HG02610 (cell line): Measurements from ENCODE around the gene ARFIP1.
"Not testable (repeated sequence)": the region's sequence is repeated elsewhere in the genome, so short reads cannot be mapped to it uniquely, and the experiment has no call there.

Source experiments
- ATAC-seq: cut with Tn5 transposase; IDR thresholded peaks from one replicate; pipeline ENCODE4 v1.9.1; 2021; ENCODE audit warnings: mild to moderate bottlenecking, moderate library complexity; ENCODE audit not compliant: unreplicated experiment

The ARFIP1 gene, protein sequence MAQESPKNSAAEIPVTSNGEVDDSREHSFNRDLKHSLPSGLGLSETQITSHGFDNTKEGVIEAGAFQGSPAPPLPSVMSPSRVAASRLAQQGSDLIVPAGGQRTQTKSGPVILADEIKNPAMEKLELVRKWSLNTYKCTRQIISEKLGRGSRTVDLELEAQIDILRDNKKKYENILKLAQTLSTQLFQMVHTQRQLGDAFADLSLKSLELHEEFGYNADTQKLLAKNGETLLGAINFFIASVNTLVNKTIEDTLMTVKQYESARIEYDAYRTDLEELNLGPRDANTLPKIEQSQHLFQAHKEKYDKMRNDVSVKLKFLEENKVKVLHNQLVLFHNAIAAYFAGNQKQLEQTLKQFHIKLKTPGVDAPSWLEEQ

GRCh38 chr4:152779513-152780266 lies at the start of gene ARFIP1, which contains the start of gene TIGD4:
Gene ARFIP1, plus strand, starts transcription at chr4:152779954. Its CDS starts 49,680 bp downstream, at chr4:152829634.
Gene TIGD4, minus strand, starts transcription at chr4:152779730. Its CDS starts 8,726 bp downstream, at chr4:152771004.
- ATAC-seq, result peak; percentile 94

- no peak for ATAC-seq
These were observed 47.8 kb upstream of the ARFIP1 start for GRCh38 chr4:152731997-152732396.

DNA sequence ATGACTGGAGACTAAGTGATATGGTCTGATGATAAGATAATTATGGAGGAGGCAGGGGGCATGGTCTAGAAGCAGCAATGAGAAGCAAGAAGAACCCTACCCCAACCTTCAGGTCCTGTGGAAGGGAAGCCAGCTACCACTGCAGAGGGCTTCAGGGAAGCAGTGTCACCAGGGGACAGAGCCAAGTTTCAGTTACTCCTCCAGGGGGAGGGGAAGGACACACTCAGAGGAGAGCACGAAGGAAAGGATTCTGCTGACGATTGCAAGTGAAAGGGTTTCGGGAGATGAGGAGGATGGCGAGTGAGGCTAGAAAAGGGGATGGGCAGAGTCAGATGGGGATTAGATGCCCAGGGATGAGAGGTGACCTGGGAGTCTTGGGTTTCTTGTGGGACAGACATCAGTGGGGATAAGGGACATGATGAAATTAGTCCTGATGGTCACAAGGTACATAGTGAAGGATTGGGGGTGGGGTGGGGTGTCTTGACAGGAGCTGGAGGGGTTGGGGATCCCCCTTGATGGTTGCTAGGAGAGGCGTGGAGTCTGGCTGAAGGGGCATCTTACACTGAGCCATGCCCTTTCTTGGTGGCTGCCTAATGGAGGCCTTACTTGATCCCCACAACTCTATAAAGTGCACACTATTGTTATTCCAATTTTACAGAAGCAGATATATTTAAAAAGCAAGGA lies 45.6 kb upstream of the ARFIP1 start:
- ATAC-seq, result no peak

DNA sequence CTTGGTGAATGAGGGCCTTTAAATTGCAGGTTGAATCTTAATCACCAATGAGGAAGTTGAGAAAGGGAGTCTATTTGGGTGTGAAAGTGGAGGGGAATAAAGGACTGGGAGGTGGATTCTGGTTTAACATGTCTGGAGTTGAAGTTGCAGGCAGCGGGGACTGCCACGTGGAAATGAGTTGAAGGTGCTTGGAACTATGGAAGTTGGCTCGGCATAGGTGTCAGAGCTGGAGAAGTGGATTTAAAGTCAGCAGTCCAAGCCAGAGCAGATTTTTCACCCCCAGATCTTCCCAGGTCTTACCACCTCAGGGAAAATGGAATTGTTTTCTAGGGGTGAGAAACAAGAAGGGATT lies 45.1 kb upstream of the ARFIP1 start:
- ATAC-seq, result no peak

DNA sequence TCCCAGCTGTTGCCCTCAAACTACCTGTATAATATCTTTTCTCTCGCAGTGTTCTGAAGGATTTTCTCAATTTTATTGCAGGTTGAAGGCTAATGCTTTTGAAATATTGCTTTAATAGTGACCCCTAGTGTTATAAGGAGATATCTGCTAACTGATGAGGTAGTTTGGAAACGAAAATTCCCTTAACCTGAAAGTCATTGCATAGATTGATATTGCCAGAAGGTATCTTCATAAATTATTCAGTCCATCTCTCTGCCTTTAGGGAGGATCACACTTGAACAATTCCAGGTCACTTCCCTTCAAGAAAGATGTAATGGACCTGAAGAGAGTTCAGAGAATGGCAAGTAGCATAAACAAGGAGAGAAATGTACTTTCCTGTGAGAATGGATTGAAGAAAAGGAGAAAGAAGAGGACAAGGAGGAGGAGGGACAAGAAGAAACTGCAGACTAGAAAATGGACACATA lies 44.3 kb upstream of the ARFIP1 start:
- ATAC-seq, result no peak

DNA sequence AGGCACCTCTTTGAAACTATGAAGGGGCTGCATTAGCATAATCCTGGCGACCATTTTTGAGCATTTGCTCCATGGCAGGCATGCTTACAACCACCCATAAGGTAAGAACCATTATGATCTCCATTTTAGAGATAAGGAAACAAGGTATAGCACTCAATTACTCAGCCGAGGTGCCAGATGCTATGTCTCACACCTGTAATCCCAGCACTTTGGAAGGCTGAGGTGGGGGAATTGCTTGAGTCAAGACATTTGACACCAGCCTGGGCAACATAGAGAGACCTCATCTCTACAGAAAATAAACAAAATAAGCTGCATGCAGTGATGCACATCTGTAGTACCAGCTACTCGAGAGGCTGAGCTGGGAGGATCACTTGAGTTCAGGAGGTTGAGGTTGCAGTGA lies 43.8 kb upstream of the ARFIP1 start:
- no peak for ATAC-seq

GRCh38 chr4:152738827-152739226 lies 40.9 kb upstream of the ARFIP1 start:
- no peak for ATAC-seq

DNA sequence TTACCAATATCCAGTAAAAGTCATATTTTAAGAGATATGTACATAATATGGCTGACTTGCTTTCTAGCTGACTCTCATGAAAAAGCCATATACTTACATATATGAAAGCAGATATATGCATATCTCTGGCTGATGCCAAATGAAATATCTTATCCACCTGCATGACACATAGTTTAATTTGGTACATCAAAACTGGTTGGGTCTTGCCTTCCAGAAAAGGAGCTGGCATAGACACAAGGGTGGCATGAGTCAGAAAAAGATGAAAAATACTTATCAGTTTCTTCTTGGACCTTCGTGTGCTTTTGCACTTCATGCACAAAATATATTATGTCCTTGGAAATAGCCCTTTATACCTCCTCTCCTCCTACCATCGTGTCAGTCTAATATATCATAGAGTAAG lies 32.3 kb upstream of the ARFIP1 start:
- no peak for ATAC-seq

DNA sequence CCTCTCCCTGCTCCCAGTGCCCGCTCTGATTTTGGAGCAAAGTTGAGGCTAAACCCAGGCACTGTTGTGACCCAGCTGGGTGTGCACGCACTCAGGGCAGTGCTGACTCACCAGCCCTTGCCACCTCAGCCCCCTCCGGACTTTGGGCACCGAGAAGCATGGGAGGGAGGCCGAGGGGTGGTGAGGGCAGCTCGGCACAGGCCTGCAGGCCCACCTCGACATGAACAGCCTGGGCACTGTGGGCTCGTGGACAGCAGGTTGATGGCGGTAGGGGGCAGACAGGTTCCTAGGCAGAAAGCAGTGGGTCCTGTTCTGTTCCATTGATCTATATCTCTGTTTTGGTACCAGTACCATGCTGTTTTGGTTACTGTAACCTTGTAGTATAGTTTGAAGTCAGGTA lies 31.1 kb upstream of the ARFIP1 start:
- ATAC-seq, result no peak

GRCh38 chr4:152763796-152764195 lies 16.0 kb upstream of the ARFIP1 start:
- ATAC-seq, result no peak

DNA sequence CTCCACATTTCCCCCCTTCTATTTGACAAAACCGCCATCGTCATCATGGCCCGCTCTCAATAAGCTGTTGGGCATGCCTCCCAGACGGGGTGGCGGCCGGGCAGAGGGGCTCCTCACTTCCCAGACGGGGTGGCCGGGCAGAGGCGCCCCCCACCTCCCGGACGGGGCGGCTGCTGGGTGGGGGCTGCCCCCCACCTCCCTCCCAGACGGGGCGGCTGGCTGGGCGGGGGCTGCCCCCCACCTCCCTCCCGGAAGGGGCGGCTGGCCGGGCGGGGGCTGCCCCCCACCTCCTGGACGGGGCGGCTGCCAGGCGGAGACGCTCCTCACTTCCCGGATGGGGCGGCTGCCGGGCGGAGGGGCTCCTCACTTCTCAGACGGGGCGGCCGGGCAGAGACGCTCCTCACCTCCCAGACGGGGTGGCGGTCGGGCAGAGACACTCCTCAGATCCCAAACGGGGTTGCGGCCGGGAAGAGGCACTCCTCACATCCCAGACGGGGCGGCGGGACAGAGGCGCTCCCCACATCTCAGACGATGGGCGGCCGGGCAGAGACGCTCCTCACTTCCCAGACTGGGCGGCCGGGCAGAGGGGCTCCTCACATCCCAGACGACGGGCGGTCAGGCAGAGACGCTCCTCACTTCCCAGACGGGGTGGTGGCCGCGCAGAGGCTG lies 14.6 kb upstream of the ARFIP1 start:
- not testable (repeated sequence) for ATAC-seq

DNA sequence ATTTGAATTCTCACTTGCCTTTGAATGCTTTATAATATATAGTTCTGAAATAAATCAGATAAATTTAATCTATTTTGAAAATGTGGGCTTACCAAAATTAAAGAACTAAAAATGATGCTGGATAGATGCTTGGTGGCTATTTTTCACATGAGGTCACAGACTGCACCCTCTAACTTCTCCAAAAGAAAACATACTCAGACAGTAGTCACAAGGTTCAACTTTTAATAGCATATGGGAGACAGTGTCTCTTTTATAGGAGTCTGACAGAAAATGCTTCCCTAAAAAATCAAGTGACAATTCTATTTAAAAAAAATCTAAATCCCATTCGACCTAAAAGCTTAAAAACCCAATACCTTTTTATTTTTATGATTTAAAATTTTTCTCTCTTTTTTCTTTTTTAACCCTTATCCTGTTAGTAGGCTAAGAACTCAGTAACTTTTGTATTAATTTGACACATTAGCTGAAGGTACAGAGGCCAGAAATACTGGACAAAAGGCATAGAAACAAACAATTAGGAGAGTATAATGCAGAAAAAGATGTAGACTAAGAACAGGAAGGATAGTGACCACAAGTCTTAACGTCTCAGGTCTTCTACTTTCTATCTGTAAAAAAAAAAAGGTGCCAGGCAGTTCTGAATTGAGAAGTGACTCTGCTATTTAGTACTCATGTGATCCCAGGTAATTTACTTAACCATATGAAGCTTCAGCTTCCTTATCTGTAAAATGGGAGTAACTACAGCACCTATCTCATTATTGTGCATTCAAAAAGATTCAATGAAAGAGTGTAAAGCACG lies 7.8 kb upstream of the ARFIP1 start:
- ATAC-seq, result peak; percentile 82

DNA sequence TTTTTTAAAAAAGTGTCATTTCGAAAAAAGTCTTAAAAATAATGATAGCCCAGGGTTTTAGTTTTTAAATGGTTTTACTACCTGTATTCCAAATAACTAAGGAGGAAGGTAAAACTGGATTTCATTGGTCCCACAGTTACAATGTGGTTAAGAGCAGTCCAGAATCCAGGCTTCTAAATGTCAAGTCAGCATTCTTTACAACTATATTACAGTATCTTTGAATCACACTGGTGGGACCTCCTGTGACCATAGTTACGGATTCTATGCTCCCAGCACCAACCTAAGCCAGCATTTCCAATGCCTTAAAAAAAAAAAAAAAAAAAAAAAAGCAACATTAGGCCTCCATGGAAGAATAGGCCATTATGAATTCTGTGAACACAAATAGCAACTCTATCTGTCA lies 6.4 kb upstream of the ARFIP1 start:
- ATAC-seq, result no peak

DNA sequence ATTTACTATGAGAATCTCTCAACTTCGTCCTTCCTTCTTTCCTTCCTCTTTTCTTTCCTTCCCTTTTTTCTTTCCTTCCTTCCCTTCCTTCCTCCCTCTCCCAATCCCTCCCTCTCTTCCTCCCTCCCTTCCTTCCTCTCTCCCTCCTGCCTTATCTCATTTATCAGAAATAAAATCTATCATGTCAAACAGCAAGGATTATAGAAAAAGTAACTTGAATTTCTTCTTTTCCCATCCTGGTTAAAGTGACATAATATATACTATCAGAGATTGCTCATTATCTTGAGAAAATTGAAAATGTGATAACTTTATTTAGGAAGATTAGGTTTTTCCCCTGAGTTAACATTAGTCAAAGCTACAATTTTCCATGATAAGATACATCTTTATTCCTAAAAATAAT lies 5.8 kb upstream of the ARFIP1 start:
- no peak for ATAC-seq

- ATAC-seq, result no peak
These were observed 3.4 kb upstream of the ARFIP1 start for GRCh38 chr4:152776352-152776751.

- ATAC-seq, result no peak
These were observed 2.3 kb upstream of the ARFIP1 start for GRCh38 chr4:152777488-152777887.

DNA sequence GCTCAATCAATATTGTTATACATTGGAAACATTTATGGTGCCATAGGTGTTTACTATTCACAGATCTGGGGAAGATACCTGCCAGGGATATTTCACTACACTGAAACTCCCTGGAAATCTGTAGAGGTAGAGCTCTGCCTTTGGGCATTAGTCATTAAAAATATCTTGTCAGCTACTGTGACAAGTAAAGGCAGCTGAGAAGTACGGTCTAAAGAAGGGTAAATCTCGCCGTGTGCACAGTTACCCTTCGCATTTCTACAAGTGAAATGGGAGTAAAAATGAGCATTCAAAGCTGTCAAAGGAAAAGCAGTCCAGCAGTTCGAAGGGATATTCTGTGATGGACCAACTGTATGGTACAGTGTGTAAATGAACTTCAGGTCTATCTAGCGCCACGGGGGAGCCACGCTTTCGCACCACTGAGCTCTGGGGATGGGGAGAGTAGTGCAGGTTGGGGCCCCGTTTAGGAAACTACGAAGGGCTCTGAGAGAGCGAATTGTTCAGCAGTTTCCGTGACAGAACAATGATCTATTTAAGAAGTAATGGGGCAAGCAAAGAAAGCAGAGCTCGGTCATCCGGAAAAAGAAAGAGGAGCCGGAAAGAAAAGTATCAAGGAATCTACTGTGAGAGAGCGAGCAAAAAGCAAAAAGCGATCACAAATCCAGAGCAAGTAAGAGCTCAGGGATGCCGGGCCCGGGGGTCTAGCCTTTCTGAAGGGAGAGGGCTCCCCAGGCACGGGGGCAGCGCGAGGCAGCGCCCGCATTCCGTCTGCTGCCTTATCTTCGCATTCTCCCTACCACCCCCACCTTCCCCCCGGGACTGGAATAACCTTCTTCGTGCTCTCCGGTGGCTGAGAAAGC lies 870 bp upstream of the ARFIP1 start:
- ATAC-seq, result no peak

DNA sequence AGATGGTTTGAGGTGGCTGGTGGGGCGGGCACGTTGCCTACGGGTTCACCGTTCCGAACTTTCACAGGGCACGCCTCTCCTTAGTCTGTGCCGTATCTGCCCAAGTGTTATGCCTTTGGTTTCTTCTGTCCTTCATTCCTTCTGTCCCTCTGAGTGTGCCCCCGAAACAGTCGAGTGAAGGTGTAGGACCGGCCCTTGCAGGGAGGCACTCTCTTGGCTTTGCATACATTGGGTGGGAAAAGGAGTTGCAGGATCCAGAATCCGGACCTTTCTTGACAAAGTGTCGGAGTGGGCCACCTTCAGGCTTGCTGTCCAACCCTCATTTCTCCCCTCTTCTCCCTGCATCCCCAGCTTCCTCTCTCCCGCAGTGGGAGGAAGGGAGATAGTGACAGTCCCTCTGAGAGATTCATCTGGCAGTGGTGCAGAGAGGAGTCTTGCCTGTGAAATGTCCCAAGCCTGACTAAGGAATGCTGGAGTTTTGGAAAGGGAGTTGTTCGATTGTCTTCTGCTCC lies 569 bp downstream of the ARFIP1 start:
- ATAC-seq, result no peak
